A549 (cell line): Measurements from ENCODE around the gene PUS3.

Experiments used
- GATA3 ChIP-seq: IDR thresholded peaks from 2 replicates; pipeline ENCODE4 v1.6.1; 2012; ENCODE audit warnings: borderline replicate concordance
- MAZ ChIP-seq: fragments of 150-350 bp; IDR thresholded peaks from 2 replicates; pipeline ENCODE4 v1.6.1; 2014; ENCODE audit warnings: antibody characterized with exemption, low read depth, low read length, borderline replicate concordance
- TP53 ChIP-seq: fragments of 250-450 bp; sonication (Bioruptor Pico); IDR thresholded peaks from 2 replicates; pipeline ENCODE4 v1.5.0; 2021; ENCODE audit warnings: mild to moderate bottlenecking, moderate library complexity
- TF ChIP-seq, protein P1 (sequence below): fragments of >200 bp; sonication (Bioruptor Twin); formaldehyde crosslinking; IDR thresholded peaks from 3 replicates; pipeline ENCODE4 v1.5.1; 2016
- TF ChIP-seq, protein P2 (sequence below): IDR thresholded peaks from 2 replicates; pipeline ENCODE4 v1.6.1; 2012

DNA sequence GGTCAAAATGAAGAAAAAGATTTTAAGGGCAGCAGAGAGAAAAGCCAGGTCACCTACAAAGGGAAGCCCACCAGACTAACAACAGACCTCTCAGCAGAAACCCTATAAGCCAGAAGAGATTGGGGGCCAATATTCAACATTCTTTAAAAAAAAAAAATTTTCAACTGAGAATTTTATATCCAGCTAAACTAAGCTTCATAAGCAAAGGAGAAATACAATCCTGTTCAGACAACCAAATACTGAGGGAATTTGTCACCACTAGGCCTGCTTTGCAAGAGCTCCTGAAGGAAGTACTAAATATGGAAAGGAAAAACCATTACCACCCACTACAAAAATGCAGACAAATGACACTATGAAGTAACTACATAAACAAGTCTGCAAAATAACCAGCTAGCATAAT, 56.8 kb downstream of the PUS3 start:
- TF ChIP-seq TP53 (CRISPR knock-in tag) (no peak), GATA3 (no peak), MAZ (no peak)
- TF ChIP-seq, protein P1, sequence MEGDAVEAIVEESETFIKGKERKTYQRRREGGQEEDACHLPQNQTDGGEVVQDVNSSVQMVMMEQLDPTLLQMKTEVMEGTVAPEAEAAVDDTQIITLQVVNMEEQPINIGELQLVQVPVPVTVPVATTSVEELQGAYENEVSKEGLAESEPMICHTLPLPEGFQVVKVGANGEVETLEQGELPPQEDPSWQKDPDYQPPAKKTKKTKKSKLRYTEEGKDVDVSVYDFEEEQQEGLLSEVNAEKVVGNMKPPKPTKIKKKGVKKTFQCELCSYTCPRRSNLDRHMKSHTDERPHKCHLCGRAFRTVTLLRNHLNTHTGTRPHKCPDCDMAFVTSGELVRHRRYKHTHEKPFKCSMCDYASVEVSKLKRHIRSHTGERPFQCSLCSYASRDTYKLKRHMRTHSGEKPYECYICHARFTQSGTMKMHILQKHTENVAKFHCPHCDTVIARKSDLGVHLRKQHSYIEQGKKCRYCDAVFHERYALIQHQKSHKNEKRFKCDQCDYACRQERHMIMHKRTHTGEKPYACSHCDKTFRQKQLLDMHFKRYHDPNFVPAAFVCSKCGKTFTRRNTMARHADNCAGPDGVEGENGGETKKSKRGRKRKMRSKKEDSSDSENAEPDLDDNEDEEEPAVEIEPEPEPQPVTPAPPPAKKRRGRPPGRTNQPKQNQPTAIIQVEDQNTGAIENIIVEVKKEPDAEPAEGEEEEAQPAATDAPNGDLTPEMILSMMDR, result no peak
- TF ChIP-seq, protein P2, sequence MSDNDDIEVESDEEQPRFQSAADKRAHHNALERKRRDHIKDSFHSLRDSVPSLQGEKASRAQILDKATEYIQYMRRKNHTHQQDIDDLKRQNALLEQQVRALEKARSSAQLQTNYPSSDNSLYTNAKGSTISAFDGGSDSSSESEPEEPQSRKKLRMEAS, result no peak
